PFSK-1 (cell line): ENCODE data around the gene OTOP2.

ENCODE experiments used
- POLR2AphosphoS5 ChIP-seq: IDR thresholded peaks from 2 replicates; pipeline ENCODE4 v1.6.1; 2012; ENCODE audit warnings: low read depth, mild to moderate bottlenecking, control low read depth, low read length, moderate library complexity
- SIN3A ChIP-seq: IDR thresholded peaks from 2 replicates; pipeline ENCODE4 v1.6.1; 2012; ENCODE audit warnings: mild to moderate bottlenecking, low read length, moderate library complexity, borderline replicate concordance; ENCODE audit not compliant: insufficient read depth
- TAF1 ChIP-seq: IDR thresholded peaks from 2 replicates; pipeline ENCODE4 v1.6.1; 2012; ENCODE audit warnings: low read length, control low read depth, borderline replicate concordance; ENCODE audit not compliant: insufficient read depth
- TF ChIP-seq, protein P1 (sequence below), 2 experiments: IDR thresholded peaks; 2 replicates each; pipeline versions ENCODE4 v1.6.1 to v1.8.0; 2011 to 2012; ENCODE audit warnings: low read depth in 2 of 2, low read length in 2 of 2, control low read depth in 1 of 2, inconsistent platforms in 1 of 2, mild to moderate bottlenecking in 1 of 2, moderate library complexity in 1 of 2; ENCODE audit not compliant: insufficient read depth in 1 of 2

DNA sequence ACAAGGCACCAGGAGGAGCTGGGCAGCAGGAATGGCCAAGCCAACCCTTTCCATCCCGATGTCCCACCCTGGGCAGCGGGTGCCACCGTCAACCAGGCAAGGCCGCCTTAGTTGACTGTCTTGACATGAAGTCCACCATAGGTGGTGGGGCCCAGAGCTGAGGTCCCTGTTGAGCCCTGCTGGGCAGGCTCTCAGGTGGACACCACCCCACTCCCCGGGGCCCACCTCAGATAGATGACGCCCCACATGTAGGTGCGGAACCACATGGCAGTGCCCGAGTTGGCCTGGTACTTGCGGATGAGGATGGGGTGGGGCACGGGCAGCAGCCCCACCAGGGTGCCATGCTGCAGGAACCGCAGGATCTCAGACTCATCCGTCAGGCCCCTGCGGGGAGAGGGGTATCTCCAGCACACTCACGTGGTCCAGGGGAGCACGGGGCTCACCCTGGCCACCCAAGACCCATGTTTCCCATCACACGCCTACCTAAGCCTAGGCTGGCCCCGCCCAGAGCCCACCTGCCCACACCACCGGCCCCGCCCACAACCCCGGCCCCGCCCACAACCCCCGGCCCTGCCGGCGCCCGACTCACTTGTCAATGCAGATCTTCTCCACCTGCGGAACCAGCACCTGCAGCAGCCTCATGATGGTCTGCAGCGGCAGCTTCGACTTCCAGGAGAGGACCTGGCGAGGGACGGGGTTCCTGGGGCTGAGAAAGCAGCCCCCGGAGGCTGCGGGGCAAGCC, 27.8 kb downstream of the OTOP2 start:
- TF ChIP-seq TAF1 (no peak), POLR2AphosphoS5 (no peak), SIN3A (no peak)
- TF ChIP-seq, protein P1, sequence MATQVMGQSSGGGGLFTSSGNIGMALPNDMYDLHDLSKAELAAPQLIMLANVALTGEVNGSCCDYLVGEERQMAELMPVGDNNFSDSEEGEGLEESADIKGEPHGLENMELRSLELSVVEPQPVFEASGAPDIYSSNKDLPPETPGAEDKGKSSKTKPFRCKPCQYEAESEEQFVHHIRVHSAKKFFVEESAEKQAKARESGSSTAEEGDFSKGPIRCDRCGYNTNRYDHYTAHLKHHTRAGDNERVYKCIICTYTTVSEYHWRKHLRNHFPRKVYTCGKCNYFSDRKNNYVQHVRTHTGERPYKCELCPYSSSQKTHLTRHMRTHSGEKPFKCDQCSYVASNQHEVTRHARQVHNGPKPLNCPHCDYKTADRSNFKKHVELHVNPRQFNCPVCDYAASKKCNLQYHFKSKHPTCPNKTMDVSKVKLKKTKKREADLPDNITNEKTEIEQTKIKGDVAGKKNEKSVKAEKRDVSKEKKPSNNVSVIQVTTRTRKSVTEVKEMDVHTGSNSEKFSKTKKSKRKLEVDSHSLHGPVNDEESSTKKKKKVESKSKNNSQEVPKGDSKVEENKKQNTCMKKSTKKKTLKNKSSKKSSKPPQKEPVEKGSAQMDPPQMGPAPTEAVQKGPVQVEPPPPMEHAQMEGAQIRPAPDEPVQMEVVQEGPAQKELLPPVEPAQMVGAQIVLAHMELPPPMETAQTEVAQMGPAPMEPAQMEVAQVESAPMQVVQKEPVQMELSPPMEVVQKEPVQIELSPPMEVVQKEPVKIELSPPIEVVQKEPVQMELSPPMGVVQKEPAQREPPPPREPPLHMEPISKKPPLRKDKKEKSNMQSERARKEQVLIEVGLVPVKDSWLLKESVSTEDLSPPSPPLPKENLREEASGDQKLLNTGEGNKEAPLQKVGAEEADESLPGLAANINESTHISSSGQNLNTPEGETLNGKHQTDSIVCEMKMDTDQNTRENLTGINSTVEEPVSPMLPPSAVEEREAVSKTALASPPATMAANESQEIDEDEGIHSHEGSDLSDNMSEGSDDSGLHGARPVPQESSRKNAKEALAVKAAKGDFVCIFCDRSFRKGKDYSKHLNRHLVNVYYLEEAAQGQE (IDR thresholded peaks at IDR 0.05; ENCODE audit: insufficient read depth in 1 of 2, low read depth in 2 of 2, low read length in 2 of 2), result no peak
